ENCODE measurements around the gene ATP1A4.

The ATP1A4 gene

DNA sequence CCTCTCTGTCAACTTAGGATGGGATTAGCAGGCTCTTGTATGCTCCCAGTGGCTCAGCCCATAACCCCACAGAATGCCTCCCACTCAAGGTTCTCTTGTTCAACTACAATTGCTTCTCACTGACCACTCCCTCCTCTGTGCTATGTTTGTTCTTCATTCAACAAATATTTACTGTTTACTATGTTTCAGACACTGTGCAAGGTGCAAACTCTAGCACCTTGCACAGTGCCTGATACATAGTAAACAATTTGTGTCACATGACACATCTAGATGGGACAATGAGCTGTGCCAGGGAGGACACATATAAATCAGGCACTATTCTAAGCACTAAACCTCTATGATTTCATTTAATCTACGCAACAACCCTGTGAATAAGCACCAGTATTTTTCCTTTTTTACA is 20.5 kb upstream of the ATP1A4 start:
- DNase-seq (ENCODE audit: low read depth), result no peak
- TF ChIP-seq, protein P1, sequence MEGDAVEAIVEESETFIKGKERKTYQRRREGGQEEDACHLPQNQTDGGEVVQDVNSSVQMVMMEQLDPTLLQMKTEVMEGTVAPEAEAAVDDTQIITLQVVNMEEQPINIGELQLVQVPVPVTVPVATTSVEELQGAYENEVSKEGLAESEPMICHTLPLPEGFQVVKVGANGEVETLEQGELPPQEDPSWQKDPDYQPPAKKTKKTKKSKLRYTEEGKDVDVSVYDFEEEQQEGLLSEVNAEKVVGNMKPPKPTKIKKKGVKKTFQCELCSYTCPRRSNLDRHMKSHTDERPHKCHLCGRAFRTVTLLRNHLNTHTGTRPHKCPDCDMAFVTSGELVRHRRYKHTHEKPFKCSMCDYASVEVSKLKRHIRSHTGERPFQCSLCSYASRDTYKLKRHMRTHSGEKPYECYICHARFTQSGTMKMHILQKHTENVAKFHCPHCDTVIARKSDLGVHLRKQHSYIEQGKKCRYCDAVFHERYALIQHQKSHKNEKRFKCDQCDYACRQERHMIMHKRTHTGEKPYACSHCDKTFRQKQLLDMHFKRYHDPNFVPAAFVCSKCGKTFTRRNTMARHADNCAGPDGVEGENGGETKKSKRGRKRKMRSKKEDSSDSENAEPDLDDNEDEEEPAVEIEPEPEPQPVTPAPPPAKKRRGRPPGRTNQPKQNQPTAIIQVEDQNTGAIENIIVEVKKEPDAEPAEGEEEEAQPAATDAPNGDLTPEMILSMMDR (IDR thresholded peaks at IDR 0.05; ENCODE audit: low read depth, low read length, missing control alignments), result no peak
- in situ Hi-C loops (cut with HindIII; ENCODE audit: low sequenced_read_pairs), result no loop called here
- H3K4me3 ChIP-seq (ENCODE audit: low read depth, low read length), result no peak overlapping the region

DNA sequence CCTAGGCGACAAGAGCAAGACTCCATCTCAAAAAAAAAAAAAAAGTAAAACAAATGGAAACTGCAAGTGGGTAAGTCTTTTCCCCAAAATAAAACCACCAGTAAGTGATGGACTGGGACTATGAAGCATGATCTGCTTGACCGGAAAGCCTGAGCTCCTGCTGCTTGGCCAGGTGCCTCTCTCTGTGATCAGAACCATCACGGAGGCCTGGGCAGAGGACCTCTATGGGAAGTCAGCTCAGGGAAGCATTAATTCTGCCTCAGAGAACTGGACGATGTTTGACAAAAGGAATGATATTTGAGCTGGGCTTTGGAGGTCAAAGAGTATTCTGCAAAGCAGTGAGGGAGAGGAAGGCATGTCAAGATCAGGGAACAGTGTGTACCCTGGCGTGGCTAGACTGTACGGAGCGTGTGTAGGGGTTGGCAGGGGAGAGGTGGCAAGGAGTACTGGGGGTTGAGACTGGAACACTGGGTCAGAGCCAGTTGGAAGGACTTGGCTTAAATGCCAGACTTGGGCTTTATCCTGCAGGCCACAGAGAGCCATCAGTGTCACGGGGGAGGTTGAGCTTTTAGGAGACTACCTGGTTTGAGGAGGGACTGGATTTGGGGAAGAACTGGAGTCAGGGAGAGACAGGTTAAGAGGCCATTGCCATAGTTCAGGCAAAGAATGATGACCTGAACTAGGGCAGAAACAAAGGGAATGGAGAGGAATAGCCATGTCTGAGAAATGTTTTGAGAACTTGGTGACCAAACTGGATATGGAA is 19.4 kb upstream of the ATP1A4 start:
- in situ Hi-C loops (cut with HindIII; ENCODE audit: low sequenced_read_pairs), result no loop called here
- TF ChIP-seq, protein P1 (IDR thresholded peaks at IDR 0.05; ENCODE audit: low read depth, low read length, missing control alignments), result no peak
- DNase-seq (ENCODE audit: low read depth), result no peak

DNA sequence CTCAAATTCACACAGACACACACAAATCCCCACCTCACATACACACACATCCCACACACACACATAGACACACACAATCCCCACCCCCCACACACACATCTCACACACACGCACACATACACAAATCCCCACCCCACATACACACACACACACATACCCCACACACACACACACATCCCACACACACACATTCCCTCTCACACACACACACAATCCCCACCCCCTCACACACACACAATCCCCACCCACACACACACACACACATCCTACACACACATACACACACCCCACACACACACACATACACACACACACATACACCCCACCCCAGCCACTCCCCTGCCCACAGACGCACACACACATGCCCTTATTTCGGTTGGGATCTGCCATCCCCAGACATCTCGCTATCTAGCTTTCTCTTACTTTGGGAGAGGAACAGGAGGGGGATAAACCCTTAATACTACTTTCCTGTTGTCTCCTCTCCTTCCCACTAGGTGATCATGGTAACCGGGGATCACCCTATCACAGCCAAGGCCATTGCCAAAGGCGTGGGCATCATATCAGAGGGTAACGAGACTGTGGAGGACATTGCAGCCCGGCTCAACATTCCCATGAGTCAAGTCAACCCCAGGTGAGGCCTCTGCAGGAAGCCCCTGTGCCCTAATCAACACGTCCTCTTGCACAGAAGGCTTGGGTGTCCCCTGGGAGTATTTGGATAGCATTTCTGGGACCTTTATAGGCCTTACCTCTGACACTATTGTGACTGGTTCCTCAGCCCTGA is 17.2 kb upstream of the ATP1A4 start:
- in situ Hi-C loops (cut with HindIII; ENCODE audit: low sequenced_read_pairs), result no loop called here
- no peak for DNase-seq (ENCODE audit: low read depth)
- TF ChIP-seq, protein P1 (IDR thresholded peaks at IDR 0.05; ENCODE audit: low read depth, low read length, missing control alignments), result no peak
- no peak overlapping the region for H3K4me3 ChIP-seq (ENCODE audit: low read depth, low read length)

More for the DNA sequence above, 19.4 kb upstream of the ATP1A4 start:
- no peak overlapping the region for H3K4me3 ChIP-seq (ENCODE audit: low read depth, low read length)

DNA sequence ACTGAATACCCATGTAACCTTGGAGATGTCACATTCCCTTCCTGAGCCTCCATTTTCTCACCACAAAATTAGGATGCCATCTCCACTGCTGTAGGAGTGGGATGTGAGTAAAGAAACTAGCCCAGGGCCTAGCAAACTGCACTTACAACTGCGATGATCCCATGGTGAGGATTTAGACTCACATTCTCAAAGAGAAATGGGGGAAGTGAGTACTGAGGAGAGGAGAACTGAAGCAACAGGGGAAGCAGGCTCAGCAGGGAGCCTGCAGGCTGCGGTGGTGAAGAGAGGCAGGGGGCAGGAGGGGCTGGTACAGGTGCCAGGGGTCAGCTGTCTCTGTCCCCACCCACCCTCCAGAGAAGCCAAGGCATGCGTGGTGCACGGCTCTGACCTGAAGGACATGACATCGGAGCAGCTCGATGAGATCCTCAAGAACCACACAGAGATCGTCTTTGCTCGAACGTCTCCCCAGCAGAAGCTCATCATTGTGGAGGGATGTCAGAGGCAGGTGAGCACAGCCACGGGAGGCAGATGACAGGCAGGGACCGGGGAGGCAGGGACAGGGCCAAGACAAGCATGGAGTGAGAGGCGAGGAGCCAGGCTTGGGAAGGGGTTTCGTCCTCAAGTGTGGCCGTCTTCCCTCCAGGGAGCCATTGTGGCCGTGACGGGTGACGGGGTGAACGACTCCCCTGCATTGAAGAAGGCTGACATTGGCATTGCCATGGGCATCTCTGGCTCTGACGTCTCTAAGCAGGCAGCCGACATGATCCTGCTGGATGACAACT is 16.4 kb upstream of the ATP1A4 start:
- in situ Hi-C loops (cut with HindIII; ENCODE audit: low sequenced_read_pairs), result no loop called here
- DNase-seq (ENCODE audit: low read depth), result no peak
- TF ChIP-seq, protein P1 (IDR thresholded peaks at IDR 0.05; ENCODE audit: low read depth, low read length, missing control alignments), result no peak
- H3K4me3 ChIP-seq (ENCODE audit: low read depth, low read length), result no peak overlapping the region

DNA sequence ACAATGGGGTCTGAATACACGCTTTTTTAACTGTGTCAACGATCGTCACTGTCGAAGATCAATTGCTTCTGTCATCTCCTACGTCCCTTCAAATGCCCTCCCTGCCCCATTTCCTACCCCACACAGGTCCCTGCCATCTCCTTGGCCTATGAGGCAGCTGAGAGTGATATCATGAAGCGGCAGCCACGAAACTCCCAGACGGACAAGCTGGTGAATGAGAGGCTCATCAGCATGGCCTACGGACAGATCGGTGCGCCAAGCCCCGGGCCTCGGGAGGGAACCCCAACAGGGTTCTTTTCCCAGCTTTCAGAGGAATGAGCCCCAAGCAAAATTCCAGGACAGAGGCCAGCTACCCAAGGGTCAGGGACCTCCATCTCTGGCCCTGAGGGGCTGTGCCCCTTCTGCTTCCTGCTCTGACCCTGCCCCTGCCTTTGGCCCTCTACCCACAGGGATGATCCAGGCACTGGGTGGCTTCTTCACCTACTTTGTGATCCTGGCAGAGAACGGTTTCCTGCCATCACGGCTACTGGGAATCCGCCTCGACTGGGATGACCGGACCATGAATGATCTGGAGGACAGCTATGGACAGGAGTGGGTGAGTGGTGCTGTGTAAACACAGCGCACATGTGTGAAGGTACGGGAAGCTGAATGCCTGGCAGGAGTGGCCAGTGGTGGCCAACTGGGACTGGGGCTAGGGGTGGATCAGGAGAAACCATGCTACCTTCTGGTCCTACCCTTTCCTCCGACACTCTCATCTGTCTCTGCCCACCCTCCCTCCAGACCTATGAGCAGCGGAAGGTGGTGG is 15.1 kb upstream of the ATP1A4 start:
- DNase-seq (ENCODE audit: low read depth), result no peak
- TF ChIP-seq, protein P1 (IDR thresholded peaks at IDR 0.05; ENCODE audit: low read depth, low read length, missing control alignments), result no peak
- no peak overlapping the region for H3K4me3 ChIP-seq (ENCODE audit: low read depth, low read length)
- in situ Hi-C loops (cut with HindIII; ENCODE audit: low sequenced_read_pairs), result no loop called here

DNA sequence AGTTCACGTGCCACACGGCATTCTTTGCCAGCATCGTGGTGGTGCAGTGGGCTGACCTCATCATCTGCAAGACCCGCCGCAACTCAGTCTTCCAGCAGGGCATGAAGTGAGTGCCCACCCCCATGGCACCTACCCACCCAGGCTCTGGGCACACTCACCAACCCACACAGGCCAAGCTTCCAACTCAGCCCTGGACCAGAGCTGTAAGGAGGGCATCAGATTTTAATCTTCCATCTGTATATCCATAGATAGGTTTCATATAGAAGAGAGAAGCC is 14.5 kb upstream of the ATP1A4 start:
- no peak for DNase-seq (ENCODE audit: low read depth)
- in situ Hi-C loops (cut with HindIII; ENCODE audit: low sequenced_read_pairs), result no loop called here
- TF ChIP-seq, protein P1 (IDR thresholded peaks at IDR 0.05; ENCODE audit: low read depth, low read length, missing control alignments), result no peak
- H3K4me3 ChIP-seq (ENCODE audit: low read depth, low read length), result no peak overlapping the region

Measured in astrocyte of the cerebellum (primary cell).